OCI-LY3 (cell line): ENCODE results near the gene RNPEPL1.

ENCODE experiments used
- CTCF ChIP-seq: fragments of 200-600, 300-600 bp; sonication (generic); IDR thresholded peaks from 2 replicates; pipeline ENCODE4 v1.5.1; 2014; ENCODE audit warnings: antibody characterized with exemption, low read length, low read depth
- EZH2phosphoT487 ChIP-seq: fragments of 200-600 bp; shearing (Covaris generic); IDR thresholded peaks from 2 replicates; pipeline ENCODE4 v1.6.1; 2018; ENCODE audit warnings: antibody characterized with exemption, mixed run types, low read depth

GRCh38 chr2:240561325-240561971 lies 6.8 kb upstream of the RNPEPL1 start:
- TF ChIP-seq EZH2phosphoT487 (no peak), CTCF (no peak)
